HG03045 (cell line): ENCODE results near the gene CDC42BPB.
"Not testable (repeated sequence)": the region's sequence is repeated elsewhere in the genome, so short reads cannot be mapped to it uniquely, and the experiment has no call there.

Source experiments
- ATAC-seq: cut with Tn5 transposase; IDR thresholded peaks from one replicate; pipeline ENCODE4 v1.9.1; 2021; ENCODE audit warnings: mild to moderate bottlenecking, moderate library complexity; ENCODE audit not compliant: unreplicated experiment

Gene CDC42BPB

GRCh38 chr14:103055695-103056094 lies 1.7 kb downstream of the CDC42BPB start:
- no peak for ATAC-seq

DNA sequence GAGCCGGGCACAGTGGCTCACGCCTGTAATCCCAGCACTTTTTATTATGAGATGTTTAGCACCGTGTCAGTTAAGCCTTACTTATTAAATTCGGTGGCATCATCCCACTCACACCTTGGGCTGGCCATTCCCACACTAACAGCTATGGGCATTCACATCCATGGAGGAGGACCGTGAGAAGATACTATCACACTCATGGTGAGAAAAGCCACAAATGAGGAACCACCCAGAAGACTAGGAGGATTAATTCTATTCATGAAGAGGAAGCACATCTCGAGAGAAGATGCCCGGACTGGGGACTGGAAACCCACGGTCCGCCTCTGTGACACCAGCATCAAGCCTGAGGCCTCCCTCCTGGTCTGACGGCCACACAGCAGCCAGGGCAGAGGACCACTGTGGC lies 4.9 kb downstream of the CDC42BPB start:
- ATAC-seq, result no peak

- no peak for ATAC-seq
Observed at GRCh38 chr14:103050935-103051334, 6.4 kb downstream of the CDC42BPB start.

GRCh38 chr14:103047453-103047852 lies 9.9 kb downstream of the CDC42BPB start:
- not testable (repeated sequence) for ATAC-seq

GRCh38 chr14:103045371-103045869 lies 11.9 kb downstream of the CDC42BPB start:
- no peak for ATAC-seq

- no peak for ATAC-seq
Observed at GRCh38 chr14:103043257-103044015, 13.9 kb downstream of the CDC42BPB start.

GRCh38 chr14:103041464-103041863 lies 15.9 kb downstream of the CDC42BPB start:
- ATAC-seq, result no peak

DNA sequence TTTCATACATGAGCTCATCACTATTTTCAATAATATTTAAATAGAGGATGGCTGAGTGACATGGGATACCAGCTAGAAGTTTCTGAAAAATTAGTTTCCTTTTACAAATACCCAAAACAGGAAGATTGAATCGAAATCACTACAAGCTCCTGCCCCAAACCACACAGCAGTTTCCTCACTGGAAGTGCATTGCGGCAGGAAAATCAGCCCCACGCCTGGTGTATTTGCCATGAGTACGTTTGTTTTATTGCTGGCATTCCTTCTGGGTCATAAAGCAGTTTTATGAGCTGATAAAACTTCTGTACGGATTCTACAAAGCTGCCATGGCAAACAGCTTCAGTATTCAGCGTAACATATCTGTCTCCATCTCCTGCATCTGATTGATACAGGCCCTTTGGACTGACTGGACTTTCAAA lies 23.7 kb downstream of the CDC42BPB start:
- ATAC-seq, result no peak

DNA sequence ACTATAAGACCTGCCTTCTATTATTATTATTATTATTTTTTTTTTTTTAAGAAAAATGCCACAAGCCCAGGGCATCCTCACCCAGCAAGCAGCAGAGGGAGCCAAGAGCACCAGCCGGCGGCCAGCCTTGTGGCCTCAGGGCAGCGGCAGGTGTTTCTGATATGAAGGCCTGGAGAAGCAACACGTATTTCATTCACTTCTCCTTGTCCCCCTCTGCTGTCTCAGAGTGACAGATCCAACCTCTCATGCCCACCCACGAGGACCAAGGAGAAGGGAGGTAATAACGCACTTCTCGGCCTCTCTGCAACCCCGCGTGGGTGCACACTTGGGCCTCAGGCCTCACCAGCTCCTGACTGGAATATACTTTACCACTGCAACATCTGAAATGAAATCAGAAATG lies 25.4 kb downstream of the CDC42BPB start:
- no peak for ATAC-seq

DNA sequence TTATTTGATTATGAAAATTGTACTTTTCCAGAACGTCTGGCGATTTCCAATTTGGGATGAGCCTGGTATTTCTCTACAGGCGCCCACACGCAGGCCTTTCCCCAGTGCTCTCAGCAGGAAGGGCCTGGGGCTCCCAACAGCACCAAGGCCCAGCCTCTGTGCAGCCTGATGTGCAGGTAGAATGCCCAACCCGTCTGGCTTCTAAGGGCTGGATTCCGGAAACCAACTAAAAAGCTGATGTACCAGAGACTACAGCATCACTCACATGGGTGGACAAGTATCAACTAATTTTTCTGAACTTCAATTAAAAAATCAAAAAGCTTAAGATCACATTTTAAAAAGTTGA lies 25.8 kb downstream of the CDC42BPB start:
- no peak for ATAC-seq

GRCh38 chr14:103030741-103031565 lies 26.4 kb downstream of the CDC42BPB start:
- no peak for ATAC-seq

GRCh38 chr14:103029936-103030335 lies 27.4 kb downstream of the CDC42BPB start:
- no peak for ATAC-seq

DNA sequence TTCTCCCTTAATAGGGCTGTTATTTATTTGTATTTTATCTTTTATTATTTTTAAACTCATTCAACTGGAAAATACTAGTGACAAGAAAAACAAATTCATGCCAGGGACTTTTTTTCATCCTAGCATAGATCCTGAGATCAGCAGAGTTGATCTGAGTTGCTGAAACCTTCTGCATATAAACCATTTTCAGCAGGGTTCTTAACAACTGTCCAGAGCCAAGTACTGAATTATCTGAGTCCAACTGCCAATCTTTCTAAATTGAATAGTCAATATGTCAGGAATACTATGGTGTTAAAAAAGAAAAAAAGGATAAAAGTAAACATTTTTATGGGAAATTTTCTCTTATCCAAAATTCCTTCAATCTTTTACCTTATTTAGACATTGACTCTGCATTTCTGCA lies 28.6 kb downstream of the CDC42BPB start:
- no peak for ATAC-seq

DNA sequence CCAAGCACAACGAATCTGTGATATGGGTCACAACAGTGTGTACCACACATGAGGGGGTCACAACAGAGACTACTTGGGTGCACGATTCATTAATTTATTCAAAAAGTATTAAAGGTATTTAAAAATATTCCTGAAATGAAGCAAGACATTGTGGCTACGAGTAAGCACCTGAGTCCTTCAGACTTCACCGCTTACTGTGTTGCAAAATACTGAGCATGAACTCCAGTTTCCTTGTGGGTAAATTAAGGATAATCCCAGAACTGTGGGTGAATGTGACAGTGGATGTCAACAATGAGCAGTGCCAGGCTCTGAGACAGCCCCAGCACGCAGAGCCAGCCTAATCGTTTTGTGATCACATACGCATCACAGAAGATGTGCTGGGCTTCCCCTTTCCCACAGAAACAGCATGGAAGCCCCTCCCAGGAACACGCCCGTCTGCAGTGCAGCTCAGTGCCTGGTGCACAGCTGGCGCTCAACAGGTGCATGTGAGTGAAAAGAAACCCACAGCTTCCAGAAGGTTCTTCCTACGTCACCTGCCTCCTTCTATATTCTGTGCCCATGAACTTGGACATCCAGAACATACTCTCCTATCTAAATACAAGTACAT lies 29.1 kb downstream of the CDC42BPB start:
- no peak for ATAC-seq

GRCh38 chr14:103027451-103027850 lies 29.9 kb downstream of the CDC42BPB start:
- no peak for ATAC-seq

DNA sequence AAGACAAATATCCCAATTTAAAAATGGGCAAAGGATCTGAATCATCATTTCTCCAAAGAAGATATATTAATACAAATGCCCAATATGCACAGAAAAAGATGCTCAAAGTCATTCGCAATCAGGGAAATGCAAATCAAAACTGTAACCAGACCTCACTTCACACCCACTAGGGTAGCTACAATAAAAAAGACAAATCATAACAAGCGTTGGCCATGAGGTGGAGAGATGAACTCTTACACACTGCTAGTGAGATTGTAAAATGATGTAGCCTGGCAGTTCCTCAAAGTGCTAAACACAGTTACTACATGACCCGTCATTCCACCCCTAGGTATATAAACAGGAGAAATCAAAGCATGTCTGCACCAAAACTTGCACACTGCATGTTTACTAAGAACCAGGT lies 30.4 kb downstream of the CDC42BPB start:
- no peak for ATAC-seq

DNA sequence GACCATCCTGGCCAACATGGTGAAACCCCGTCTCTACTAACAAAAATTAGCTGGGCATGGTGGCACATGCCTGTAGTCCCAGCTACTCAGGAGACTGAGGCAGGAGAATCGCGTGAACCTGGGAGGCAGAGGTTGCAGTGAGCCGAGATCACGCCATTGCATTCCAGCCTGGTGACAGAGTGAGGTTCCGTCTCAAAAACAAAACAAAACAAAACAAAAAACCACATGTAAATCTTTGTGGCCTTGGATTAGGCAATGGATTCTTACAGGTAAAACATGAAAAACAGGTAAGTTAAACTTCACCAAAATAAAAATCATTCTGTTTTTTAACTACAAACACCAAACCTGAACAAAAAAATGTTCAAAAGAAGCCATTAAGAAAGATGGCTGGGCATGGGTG lies 31.2 kb downstream of the CDC42BPB start:
- ATAC-seq, result not testable (repeated sequence)

GRCh38 chr14:103023881-103024473 lies 33.4 kb downstream of the CDC42BPB start:
- no peak for ATAC-seq

- no peak for ATAC-seq
Observed at GRCh38 chr14:103022685-103023044, 34.7 kb downstream of the CDC42BPB start.

- ATAC-seq, result no peak
Observed at GRCh38 chr14:103022002-103022684, 35.2 kb downstream of the CDC42BPB start.

DNA sequence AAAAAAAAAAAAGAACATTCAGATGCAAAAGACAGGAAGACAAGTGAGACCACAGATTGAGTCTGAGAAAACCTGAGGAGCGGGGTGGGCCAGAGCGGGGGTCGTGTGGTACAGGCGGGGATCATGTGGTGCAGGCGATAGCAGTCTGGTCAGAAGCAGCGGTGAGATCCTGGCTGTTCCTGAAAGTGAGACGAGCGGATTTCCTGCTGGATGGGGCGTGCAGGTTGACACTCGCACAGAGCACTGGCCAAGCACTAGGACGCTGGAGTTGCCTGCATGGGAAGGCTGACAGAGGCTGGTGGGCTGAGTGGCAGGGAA lies 35.7 kb downstream of the CDC42BPB start:
- ATAC-seq, result no peak
